Activated naive CD8-positive, alpha-beta T cell (primary cell): ENCODE results near the gene MZB1.
"Not testable (repeated sequence)": the region's sequence is repeated elsewhere in the genome, so short reads cannot be mapped to it uniquely, and the experiment has no call there.

Experiments
- H3K27ac Mint-ChIP-seq: one replicate; pipeline ENCODE4 v1.8.0; 2021; ENCODE audit warnings: mixed read lengths
- H3K27me3 Mint-ChIP-seq: one replicate; pipeline ENCODE4 v1.8.0; 2021; ENCODE audit warnings: mixed read lengths
- H3K36me3 Mint-ChIP-seq: one replicate; pipeline ENCODE4 v1.8.0; 2021; ENCODE audit warnings: mixed read lengths
- H3K4me1 Mint-ChIP-seq: one replicate; pipeline ENCODE4 v1.8.0; 2021; ENCODE audit warnings: low read depth, mixed read lengths
- H3K4me3 Mint-ChIP-seq: one replicate; pipeline ENCODE4 v1.8.0; 2021; ENCODE audit warnings: mild to moderate bottlenecking, mixed read lengths
- H3K9me3 Mint-ChIP-seq: one replicate; pipeline ENCODE4 v1.8.0; 2021; ENCODE audit warnings: low read depth, mixed read lengths

MZB1 gene

DNA sequence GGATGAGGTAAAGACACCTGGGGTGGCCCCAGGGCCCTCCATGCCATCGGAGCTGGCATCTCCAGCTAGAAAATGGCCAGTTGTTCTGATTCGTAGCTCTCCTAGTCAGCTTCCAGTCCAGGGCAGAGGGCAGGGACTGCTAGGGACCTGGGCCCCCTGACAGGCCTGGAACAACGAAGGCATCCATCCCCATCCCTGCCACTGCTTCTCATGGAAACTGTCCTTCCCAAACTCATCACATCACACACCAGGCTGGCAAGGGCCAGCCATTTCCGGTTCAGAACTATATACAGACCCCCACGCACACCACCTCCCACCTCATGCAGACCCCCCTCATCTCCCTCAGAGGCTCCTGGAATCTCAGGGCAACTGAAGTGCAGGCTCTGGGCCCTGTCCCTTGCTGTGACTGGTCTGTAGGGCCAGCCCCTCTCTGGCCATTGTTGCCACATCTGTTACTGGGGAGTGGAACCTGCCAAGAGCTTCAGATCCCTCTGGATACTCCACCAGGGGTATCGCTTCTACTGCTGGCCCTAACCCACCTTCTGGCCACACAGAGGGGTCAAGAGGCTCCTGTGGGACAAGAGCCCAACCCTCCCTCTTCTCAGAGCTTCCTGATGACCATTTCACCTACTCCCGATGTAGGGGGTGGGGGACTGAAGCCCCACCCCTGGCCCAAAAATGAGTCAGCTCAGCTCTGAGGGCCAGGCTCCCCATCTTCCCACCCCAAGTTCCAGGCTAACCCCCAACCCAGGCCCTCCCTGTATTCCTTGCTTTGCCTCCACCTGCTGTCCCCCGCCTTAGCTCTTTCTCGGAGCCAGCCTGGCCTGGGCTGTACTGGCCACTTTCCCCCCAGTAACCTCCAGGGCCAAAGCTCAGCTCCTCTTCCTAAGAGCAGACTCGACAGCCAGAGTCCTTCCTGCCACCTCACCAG is 1.2 kb upstream of the MZB1 start:
- Mint-ChIP-seq H3K4me1 (peaks cover 43% of the 10 kb centered on the region), H3K9me3 (no peaks in the 10 kb centered on the region), H3K36me3 (no peaks in the 10 kb centered on the region), H3K27me3 (no peaks in the 10 kb centered on the region), H3K27ac (peak overlapping the region; percentile 61), H3K4me3 (peak overlapping the region; percentile 86)

DNA sequence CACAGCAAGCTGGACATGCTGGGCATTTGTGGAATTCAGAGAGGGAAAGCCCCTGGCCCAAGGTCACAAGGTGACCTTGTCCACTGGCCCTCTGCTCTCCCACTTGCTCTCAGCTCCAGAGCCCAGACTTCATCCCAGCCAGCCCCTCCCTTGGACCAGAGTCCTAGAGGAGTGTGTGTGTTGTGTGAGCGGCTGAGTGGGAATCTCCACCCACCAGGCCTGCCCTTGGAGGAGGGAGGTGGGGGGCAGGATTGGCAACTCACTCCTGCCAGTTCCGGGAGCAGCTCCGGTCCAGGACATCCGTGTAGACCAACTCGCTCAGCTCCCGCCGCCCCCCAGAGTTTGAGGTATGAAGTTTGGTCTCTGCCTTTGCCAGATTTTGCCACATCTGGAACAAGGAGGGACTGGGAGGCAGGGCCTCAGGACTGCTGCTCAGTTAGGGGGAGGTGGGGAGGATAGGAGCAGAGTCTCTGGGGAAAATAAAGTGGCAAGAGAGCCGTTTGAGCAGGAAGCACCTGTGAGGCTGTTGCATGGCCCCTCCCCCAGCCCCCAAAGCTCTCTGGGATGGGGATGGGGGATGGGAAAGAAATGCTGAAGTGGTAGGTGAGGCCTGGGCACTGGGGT is 1.4 kb downstream of the MZB1 start:
- Mint-ChIP-seq H3K4me1 (peaks cover 58% of the 10 kb centered on the region), H3K36me3 (no peaks in the 10 kb centered on the region), H3K4me3 (no peak overlapping the region), H3K9me3 (no peaks in the 10 kb centered on the region), H3K27me3 (no peaks in the 10 kb centered on the region), H3K27ac (no peak overlapping the region)

DNA sequence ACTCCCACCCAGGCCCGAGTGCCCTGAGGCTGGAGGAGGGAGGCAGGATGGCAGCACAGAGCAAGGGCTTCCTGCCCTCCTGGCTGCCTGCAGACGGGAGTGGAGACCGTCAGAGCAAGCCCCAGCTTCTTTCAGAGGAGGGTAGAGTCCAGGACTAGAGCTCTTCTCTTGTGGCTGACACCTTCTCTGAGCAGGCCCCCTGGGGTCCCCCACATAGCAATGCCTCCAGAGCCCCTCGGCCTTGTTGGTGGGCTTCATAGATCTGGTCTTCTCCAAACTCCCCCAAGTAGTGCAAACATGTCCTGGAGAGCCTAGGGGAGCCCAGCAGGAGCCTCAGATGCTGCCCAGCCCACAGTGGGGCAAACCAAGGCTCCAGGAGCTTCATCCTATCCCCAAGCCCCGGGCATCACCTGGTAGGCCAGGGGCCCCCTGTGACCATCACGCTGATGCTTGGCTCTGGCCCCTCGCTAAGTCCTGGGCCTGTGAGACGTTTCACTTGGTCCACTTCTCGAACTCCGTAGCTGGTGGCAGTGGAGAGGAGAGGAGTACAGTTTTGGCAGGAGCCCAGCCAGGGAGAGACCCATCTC is 2.0 kb downstream of the MZB1 start:
- Mint-ChIP-seq H3K4me1 (peaks cover 54% of the 10 kb centered on the region), H3K27me3 (no peaks in the 10 kb centered on the region), H3K36me3 (no peaks in the 10 kb centered on the region), H3K4me3 (no peak overlapping the region), H3K9me3 (no peaks in the 10 kb centered on the region), H3K27ac (no peak overlapping the region)

DNA sequence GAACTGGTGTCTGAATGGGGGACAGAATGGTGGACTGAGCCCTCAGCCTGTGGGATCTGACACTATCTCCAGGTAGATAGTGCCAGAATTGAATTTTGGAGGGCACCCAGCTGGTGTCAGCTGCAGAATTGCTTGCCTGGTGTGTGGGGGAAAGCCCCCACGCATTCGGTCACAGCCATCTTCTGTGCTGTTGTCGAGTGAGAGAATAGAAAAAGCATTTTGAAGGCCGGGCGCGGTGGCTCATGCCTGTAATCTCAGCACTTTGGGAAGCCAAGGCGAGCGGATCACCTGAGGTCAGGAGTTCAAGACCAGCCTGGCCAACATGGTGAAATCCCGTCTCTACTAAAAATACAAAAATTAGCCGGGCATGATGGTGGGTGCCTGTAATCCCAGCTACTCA is 2.8 kb downstream of the MZB1 start:
- H3K4me1 Mint-ChIP-seq, result peaks cover 53% of the 10 kb centered on the region
- H3K27ac Mint-ChIP-seq, result peak overlapping the region; percentile 34
- not testable (repeated sequence) for H3K4me3 Mint-ChIP-seq, H3K9me3 Mint-ChIP-seq, H3K36me3 Mint-ChIP-seq, H3K27me3 Mint-ChIP-seq

DNA sequence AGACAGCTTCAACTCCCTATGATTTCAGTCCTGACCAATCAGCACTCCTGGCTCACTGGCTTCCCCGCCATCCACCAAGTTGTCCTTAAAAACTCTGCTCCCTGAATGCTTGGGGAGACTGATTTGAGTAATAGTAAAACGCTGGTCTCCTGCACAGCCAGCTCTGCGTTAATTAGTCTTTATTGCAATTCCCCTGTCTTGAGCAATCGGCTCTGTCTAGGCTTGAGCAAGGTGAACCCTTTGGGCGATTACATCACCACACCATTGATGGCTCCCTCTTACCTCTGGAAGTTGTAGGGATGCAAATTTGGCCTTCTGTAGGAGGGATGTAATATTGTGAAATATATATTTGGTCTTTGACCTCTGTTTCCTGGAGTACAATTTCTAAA is 3.7 kb downstream of the MZB1 start:
- no peak overlapping the region for H3K4me3 Mint-ChIP-seq
- no peaks in the 10 kb centered on the region for H3K27me3 Mint-ChIP-seq
- no peaks in the 10 kb centered on the region for H3K9me3 Mint-ChIP-seq
- H3K27ac Mint-ChIP-seq, result peak overlapping the region; percentile 34
- H3K36me3 Mint-ChIP-seq, result no peaks in the 10 kb centered on the region
- H3K4me1 Mint-ChIP-seq, result peaks cover 45% of the 10 kb centered on the region

DNA sequence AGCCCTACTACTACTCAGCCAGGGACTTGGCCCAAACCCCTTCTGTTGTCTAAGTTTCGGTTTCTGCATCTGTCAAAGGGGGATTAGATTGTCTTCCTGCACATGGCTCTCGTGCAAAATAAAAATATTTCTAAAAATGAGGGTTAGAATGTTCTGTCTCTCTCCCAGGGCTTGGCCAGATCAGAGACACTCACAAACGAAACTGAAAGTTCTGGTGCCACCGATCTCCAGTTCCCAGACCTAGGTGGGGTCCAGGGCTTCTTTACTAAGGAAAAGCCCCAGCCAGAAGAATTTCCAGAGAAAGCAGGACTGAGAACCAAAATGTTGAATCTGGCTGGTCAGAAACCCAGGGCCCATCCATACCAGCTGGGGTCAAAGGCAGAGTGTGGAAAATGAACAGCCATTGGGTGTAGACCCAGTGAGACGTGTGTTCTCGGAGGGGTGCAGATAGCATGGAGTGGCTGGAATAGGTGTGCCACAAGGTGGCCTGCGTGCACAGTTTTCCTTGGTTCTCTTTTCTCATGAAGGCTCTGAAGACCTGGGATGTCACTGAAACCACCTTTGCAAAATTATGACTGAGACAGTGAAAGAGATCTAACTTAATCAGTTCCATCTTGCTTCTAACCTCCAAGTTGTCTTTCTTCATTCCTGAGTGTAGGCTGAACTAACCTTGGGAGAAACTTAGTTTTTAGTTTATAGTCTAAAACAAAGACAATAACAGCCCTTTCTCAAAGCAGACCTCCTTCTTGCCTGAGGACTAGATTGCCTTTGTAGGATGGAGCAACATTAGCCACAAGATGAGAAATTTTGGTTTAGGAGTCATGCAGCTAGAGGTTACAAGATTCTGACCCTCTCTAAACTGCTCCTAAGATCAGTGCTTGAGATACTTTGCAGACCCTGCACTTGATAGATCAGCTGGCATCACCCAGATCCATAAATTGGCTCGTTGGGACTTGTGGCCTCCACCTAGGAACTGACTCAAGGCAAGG is 4.4 kb downstream of the MZB1 start:
- peaks cover 39% of the 10 kb centered on the region for H3K4me1 Mint-ChIP-seq
- H3K36me3 Mint-ChIP-seq, result no peaks in the 10 kb centered on the region
- H3K27ac Mint-ChIP-seq, result peak overlapping the region; percentile 79
- H3K9me3 Mint-ChIP-seq, result no peaks in the 10 kb centered on the region
- no peaks in the 10 kb centered on the region for H3K27me3 Mint-ChIP-seq
- peak overlapping the region; percentile 84 for H3K4me3 Mint-ChIP-seq

DNA sequence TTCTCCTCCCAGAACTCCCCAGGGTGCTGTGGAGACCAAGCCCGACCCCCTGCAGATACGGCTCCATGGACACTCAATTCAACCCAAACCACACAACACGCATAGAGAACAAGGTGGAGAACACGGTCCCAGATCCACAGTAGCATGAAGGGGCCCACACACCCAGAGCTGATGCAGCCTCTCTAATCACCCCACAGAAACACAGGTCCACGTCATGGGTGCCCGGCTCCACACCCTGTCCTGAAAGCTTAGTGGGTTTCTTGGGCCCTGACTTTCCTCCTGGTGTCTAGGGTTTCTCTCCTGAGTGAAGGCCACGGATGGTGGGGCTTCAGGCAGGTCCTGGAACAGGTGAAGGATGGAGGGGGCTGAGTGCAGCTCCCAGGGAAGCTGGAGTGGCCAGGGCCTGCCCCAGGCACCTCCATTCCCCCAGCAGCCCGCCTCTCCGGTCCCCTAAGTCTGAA is 5.1 kb downstream of the MZB1 start:
- peaks cover 32% of the 10 kb centered on the region for H3K4me1 Mint-ChIP-seq

DNA sequence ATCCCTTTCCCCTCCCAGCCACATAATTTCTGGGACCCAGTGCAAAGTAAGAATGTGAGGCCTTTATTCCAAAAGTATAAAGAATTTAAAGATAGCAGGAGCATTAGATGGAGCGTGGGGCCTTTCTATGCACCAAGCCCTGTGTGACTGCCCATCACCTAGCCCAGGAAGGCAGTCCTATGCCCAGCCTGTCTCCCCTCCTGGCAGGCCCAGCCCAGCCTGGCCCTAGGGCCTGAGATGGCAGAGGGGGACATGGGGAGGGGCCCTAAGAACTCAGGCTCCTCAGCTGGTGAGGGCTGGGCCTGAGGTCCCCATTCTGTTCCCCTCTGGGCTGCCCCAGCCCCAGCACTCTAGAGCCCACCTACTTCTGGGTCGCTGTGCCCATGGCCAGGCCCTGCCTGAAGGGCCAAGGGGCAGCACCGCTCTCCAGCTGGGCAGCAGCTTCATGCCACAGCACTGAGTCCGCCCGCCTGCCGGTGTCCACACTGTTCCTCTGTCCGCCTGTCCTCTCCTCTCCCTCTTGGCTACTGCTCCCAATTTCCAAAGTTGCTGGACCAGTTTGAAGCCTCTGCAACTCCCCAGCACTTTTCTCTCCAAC is 5.6 kb downstream of the MZB1 start:
- H3K9me3 Mint-ChIP-seq, result no peaks in the 10 kb centered on the region
- peak overlapping the region; percentile 79 for H3K27ac Mint-ChIP-seq
- no peak overlapping the region for H3K4me3 Mint-ChIP-seq
- peaks cover 28% of the 10 kb centered on the region for H3K4me1 Mint-ChIP-seq
- no peaks in the 10 kb centered on the region for H3K36me3 Mint-ChIP-seq
- no peaks in the 10 kb centered on the region for H3K27me3 Mint-ChIP-seq

More for the DNA sequence above, 5.1 kb downstream of the MZB1 start:
- Mint-ChIP-seq H3K27ac (peak overlapping the region; percentile 79), H3K36me3 (no peaks in the 10 kb centered on the region), H3K27me3 (no peaks in the 10 kb centered on the region), H3K4me3 (peak overlapping the region; percentile 84), H3K9me3 (no peaks in the 10 kb centered on the region)

DNA sequence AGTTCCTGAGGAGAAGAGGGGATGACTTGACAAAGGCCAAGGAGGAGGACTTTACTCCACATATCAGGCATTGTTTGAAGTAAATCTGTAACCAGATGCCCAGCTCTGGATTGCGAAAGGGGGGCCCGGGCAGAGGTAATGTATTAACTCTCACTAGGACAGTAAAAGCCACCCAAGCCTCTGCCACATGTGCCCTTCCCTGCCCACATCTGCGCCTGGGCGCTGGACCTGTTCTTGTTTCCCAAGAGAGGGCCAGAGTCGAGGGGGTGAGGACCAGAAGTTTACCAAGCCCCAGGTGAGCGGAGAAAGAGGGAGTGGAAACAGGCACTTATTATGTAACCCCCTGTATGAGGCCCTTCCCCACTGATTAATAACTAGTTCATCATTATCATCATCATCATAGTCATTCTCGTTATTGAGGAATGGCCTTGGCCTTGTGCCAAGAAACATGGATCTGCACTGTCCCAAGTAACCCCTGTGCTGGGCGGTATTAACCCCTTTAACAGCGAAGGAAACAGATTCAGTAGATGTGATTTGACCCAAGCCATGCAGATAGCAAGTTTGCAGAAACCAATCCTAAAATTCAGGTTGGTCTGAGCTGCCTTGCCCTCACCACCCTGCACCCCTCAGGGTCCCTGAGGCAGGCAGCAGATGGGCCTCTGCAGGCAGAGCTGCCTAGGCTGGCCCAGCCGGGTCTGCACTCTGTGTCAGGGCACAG is 6.3 kb downstream of the MZB1 start, which contains the start of gene SLC23A1:
Gene SLC23A1, minus strand, starts transcription at position 23 of the 718 bp plus-strand sequence. CDS start 44 bp downstream, outside the sequence.
- H3K4me1 Mint-ChIP-seq, result peaks cover 25% of the 10 kb centered on the region

DNA sequence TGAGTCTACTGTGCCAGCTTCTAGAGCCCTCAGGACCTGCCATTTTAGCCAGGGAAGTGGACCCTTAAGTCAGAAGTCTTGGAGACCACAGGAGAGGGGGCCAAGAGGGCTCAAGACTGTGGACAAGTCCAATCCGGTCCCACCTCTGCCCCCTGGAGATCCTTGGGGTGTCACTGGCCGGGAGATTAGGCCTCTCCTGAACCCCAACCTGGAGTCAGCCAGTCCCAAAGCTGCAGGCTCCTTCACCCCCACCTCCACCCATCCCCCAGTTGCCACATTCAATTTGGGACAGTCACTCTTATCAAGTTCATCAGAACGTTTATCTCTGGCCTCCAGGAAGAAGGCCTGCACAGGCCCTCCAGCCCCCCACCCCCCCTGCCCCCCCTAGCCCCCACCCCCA is 6.9 kb downstream of the MZB1 start:
- Mint-ChIP-seq H3K4me3 (no peak overlapping the region), H3K27me3 (no peaks in the 10 kb centered on the region), H3K9me3 (no peaks in the 10 kb centered on the region), H3K27ac (no peak overlapping the region), H3K4me1 (peaks cover 22% of the 10 kb centered on the region), H3K36me3 (no peaks in the 10 kb centered on the region)

More for the DNA sequence above, 6.3 kb downstream of the MZB1 start, which contains the start of gene SLC23A1:
- Mint-ChIP-seq H3K9me3 (no peaks in the 10 kb centered on the region), H3K4me3 (peak within 1 kb of the TSS; percentile 30), H3K27ac (no peak within 1 kb of the TSS), H3K27me3 (no peaks in the 10 kb centered on the region), H3K36me3 (no peaks in the 10 kb centered on the region)

DNA sequence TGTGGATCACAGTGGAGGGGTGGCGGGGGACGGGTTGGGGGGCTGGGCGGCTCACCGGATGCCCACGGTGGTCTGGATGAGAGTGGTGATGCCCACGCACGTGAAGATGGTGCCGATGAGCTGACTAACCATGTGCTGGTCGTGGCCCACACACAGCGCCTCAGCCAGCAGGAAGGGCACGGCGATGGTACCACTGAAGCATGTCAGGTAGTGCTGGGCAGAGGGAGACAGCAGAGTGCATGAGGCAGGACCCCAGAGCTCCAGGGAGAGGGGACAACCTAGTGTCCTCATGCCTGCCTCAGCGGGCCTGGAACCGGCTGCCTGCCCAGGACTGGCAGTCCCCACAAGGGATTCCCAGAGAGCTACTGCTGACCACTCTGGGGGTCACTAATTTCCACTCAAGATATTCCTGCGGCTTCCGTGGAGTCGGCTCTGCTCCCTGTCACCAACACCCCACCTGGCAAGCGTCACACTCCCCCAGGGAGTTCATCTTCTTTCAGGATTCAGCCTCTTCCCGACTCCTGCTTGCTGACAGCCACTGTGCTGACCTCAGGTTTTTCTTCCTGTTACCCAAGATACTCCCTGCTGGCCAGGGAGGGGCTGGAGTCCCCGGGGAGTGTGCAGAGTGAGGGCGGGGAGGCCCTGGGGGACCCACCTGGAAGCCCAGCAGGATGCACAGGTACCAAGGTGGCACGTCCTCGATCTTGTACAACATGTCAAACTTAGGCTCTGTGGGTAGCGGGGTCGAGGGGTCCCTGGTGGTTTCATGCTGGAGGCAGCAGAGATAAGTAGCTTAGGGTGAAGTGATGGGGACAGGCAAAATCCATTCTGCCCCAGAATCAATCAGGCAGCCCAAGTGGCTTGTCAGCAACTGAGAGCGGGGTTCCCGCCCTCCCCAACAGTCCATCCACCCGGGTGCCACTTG is 7.6 kb downstream of the MZB1 start:
- H3K27me3 Mint-ChIP-seq, result no peaks in the 10 kb centered on the region
- H3K9me3 Mint-ChIP-seq, result no peaks in the 10 kb centered on the region
- no peak overlapping the region for H3K4me3 Mint-ChIP-seq
- peaks cover 22% of the 10 kb centered on the region for H3K4me1 Mint-ChIP-seq
- H3K36me3 Mint-ChIP-seq, result no peaks in the 10 kb centered on the region
- no peak overlapping the region for H3K27ac Mint-ChIP-seq

DNA sequence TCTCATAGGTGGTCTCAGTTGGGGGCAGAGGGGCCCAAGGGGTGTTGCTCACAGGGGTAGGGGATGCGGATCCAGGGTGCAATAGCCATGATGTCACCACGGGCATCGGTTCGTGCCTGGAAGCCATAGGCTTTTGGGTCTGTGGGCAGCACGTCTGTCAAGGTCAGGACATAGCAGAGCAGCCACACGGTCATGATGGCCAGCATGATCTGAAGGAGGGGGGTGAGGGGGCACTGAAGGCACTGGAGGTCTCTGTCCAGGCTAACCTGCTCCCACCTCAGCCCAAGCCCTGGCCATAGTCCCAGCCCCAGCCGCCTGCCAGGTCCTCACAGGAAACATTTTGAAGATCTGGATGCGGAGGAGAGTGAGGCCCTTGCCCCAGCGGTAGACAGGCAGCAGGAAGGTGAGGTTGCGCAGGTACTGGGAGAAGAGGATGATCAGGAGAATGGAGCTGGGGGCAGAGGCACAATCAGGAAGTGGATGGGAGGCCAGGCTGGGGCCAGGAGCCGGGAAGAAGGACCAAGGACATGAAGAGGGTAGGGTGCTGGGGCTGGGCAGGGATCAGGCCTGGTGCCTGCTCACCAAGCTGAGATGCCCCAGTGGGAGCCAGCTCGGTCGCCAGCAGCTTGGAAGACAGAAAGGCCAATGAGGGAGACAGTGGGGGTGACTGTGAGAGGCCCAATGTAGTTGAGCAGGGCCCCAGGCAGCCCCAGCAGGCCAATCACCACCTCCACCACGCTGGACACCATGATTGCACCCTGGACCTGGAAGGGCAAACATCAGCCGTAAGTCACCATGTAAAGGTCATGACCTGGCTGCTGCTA is 9.9 kb downstream of the MZB1 start:
- Mint-ChIP-seq H3K9me3 (no peaks in the 10 kb centered on the region), H3K27ac (no peak overlapping the region), H3K27me3 (no peaks in the 10 kb centered on the region), H3K4me1 (peaks cover 7% of the 10 kb centered on the region), H3K4me3 (no peak overlapping the region), H3K36me3 (peaks cover 2% of the 10 kb centered on the region)
